Effector memory CD8-positive, alpha-beta T cell (primary cell): ENCODE results near the gene ATP1B2.
A peak's percentile ranks its signal among the peaks of the same experiment; 100 is the strongest.

Experiments
- ATAC-seq: fragments of 150-1000 bp; cut with Tn5 transposase; replicated peaks from 2 replicates; pipeline ENCODE4 v1.10.0; 2021; ENCODE audit warnings: mild to moderate bottlenecking, moderate library complexity
- DNase-seq, 3 experiments: peaks; one replicate each; pipeline ENCODE4 v3.0.0; 2021
- H3K27ac Mint-ChIP-seq, 2 donors: one replicate each; pipeline ENCODE4 v1.8.0; 2022; ENCODE audit warnings: mild to moderate bottlenecking in 2 of 2, mixed read lengths in 2 of 2, moderate library complexity in 2 of 2
- H3K27me3 Mint-ChIP-seq, 2 donors: one replicate each; pipeline ENCODE4 v1.8.0; 2022; ENCODE audit warnings: mixed read lengths in 2 of 2
- H3K36me3 Mint-ChIP-seq: one replicate; pipeline ENCODE4 v1.8.0; 2022; ENCODE audit warnings: mild to moderate bottlenecking, moderate library complexity, mixed read lengths; ENCODE audit not compliant: insufficient read depth
- H3K4me1 Mint-ChIP-seq, 2 donors: one replicate each; pipeline ENCODE4 v1.8.0; 2022; ENCODE audit warnings: low read depth in 2 of 2, mixed read lengths in 2 of 2
- H3K4me3 Mint-ChIP-seq, 2 donors: one replicate each; pipeline ENCODE4 v1.8.0; 2022; ENCODE audit warnings: mild to moderate bottlenecking in 2 of 2, mixed read lengths in 2 of 2, moderate library complexity in 2 of 2
- H3K9me3 Mint-ChIP-seq, 2 donors: one replicate each; pipeline ENCODE4 v1.8.0; 2022; ENCODE audit warnings: mixed read lengths in 2 of 2

The ATP1B2 gene

GRCh38 chr17:7702776-7703175 is 52.0 kb downstream of the ATP1B2 start:
- Mint-ChIP-seq H3K27me3 (peaks cover 51 to 69% of the 10 kb centered on the region in 2 donors), H3K9me3 (no peaks in the 10 kb centered on the region), H3K4me1 (peaks cover 15 to 17% of the 10 kb centered on the region in 2 donors), H3K27ac (no peak overlapping the region), H3K4me3 (no peak overlapping the region), H3K36me3 (peaks cover 15% of the 10 kb centered on the region)
- ATAC-seq (no peak), DNase-seq (no peak)

GRCh38 chr17:7703584-7704479 is 53.1 kb downstream of the ATP1B2 start:
- peaks cover 15% of the 10 kb centered on the region for H3K36me3 Mint-ChIP-seq
- H3K4me1 Mint-ChIP-seq = peaks cover 15 to 17% of the 10 kb centered on the region in 2 donors
- peak overlapping the region in 1 of 2 donors; percentile 9 for H3K27ac Mint-ChIP-seq
- H3K27me3 Mint-ChIP-seq = peaks cover 57 to 76% of the 10 kb centered on the region in 2 donors
- H3K9me3 Mint-ChIP-seq = no peaks in the 10 kb centered on the region
- peak; percentile 51 for ATAC-seq
- no peak for DNase-seq
- H3K4me3 Mint-ChIP-seq = peak overlapping the region; percentile 81

- peaks cover 60 to 81% of the 10 kb centered on the region in 2 donors for H3K27me3 Mint-ChIP-seq
- H3K9me3 Mint-ChIP-seq = no peaks in the 10 kb centered on the region
- H3K36me3 Mint-ChIP-seq = peaks cover 12% of the 10 kb centered on the region
- H3K4me3 Mint-ChIP-seq = peak within 1 kb of the TSS; percentile 81
- peak within 1 kb of the TSS; percentile 31 to 62 for H3K27ac Mint-ChIP-seq
- DNase-seq = no peak
- ATAC-seq = peak; percentile 46
- peaks cover 15 to 17% of the 10 kb centered on the region in 2 donors for H3K4me1 Mint-ChIP-seq
These were observed 54.0 kb downstream of the ATP1B2 start, which contains the start of gene EFNB3 for GRCh38 chr17:7704601-7705268. Gene EFNB3, plus strand, starts transcription at chr17:7705202. Its CDS starts 397 bp downstream, at chr17:7705599.

- H3K27me3 Mint-ChIP-seq = peaks cover 66 to 90% of the 10 kb centered on the region in 2 donors
These were observed 54.8 kb downstream of the ATP1B2 start for GRCh38 chr17:7705269-7706255.

GRCh38 chr17:7706631-7707354 is 56.1 kb downstream of the ATP1B2 start:
- Mint-ChIP-seq H3K4me3 (no peak overlapping the region), H3K4me1 (peaks cover 25 to 26% of the 10 kb centered on the region in 2 donors), H3K27me3 (peaks cover 70 to 92% of the 10 kb centered on the region in 2 donors), H3K27ac (peak overlapping the region in 1 of 2 donors; percentile 31), H3K9me3 (no peaks in the 10 kb centered on the region), H3K36me3 (peaks cover 1% of the 10 kb centered on the region)
- no peak for ATAC-seq
- no peak for DNase-seq

More at GRCh38 chr17:7705269-7706255, 54.8 kb downstream of the ATP1B2 start:
- ATAC-seq = peak; percentile 52
- no peaks in the 10 kb centered on the region for H3K9me3 Mint-ChIP-seq
- peaks cover 7% of the 10 kb centered on the region for H3K36me3 Mint-ChIP-seq
- peaks cover 21 to 23% of the 10 kb centered on the region in 2 donors for H3K4me1 Mint-ChIP-seq
- DNase-seq = no peak
- peak overlapping the region in 1 of 2 donors; percentile 31 for H3K27ac Mint-ChIP-seq
- peak overlapping the region; percentile 2 to 46 for H3K4me3 Mint-ChIP-seq
